Measurements from ENCODE around the gene EXOC7. TPM values are rescaled to one million over a fixed set of nuclear protein-coding genes. Genes with fewer than 3 reads are reported as not detected.

The EXOC7 gene
- total RNA-seq, 1 donor from 2014 or later: 145 TPM

DNA sequence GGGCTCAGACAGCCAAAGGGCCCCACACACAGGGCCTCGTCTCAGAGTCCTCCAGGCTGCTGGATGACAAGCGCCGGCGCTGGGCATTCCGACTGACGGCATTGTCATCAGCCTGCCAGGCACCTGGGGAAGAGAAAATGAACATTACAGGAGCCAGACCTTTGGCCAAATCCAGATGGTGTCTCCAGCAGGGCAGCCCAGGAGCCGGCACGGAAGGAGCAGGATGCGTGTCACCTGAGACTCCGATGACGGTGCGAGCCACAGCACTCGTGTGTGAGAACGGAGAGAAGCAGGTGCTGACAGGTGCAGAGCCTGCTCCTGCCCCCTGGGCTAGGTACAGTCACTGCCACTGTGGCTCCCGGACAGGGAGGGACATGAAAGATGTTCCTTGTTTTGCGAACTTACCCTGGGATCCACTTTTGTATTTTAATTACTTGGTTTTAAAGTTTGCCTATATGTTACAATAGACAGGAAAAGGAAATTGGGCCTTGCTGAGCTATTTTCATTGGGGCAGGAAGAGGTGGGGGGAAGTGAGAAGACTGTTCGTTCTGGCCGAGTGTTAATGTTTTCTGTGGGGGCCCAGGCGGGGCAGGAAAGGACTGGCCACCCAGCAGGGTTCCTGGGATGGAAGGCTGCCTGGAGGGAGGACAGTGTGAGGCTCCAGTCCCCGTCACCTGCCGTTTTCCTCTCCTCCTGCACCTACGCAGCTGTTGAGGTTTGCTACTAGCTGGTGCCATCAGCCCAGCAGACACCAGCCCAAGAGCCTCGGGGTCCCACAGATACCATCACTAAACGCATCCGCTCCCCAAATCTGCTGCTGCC lies 41.9 kb upstream of the EXOC7 start:
- peaks cover 29% of the 10 kb centered on the region for H3K27me3 Mint-ChIP-seq (ENCODE audit: low read depth, unreplicated experiment)
- peaks cover 2% of the 10 kb centered on the region for H3K36me3 Mint-ChIP-seq (ENCODE audit: low read depth, unreplicated experiment)
- no peak overlapping the region for H3K4me2 ChIP-seq (ENCODE audit: low read length)
- DNase-seq (ENCODE audit: low read depth) (no peak), FAIRE-seq (no peak)
- H3K4me3 Mint-ChIP-seq (ENCODE audit: unreplicated experiment): no peak overlapping the region
- no peak overlapping the region for H2AFZ ChIP-seq (ENCODE audit: low read depth, low read length)
- H3K36me3 ChIP-seq (ENCODE audit: insufficient read depth, low read length): no peaks in the 10 kb centered on the region
- peaks cover 7% of the 10 kb centered on the region for H3K4me1 ChIP-seq (ENCODE audit: insufficient read depth, low read length)
- H3K27me3 ChIP-seq (ENCODE audit: insufficient read depth, low read length): peaks cover 20% of the 10 kb centered on the region
- H3K79me2 ChIP-seq (ENCODE audit: insufficient read depth, low read length): no peaks in the 10 kb centered on the region
- peak overlapping the region; percentile 41 for H3K27ac Mint-ChIP-seq (ENCODE audit: unreplicated experiment)
- no peak overlapping the region for H3K4me3 ChIP-seq (ENCODE audit: insufficient read depth, low read depth, low read length)
- no peaks in the 10 kb centered on the region for H3K9me3 ChIP-seq (ENCODE audit: insufficient read depth, low read depth, low read length)
- H3K9me3 Mint-ChIP-seq (ENCODE audit: unreplicated experiment): no peaks in the 10 kb centered on the region
- no peak overlapping the region for H3K27ac ChIP-seq (ENCODE audit: low read depth, low read length)
- no peak for TF ChIP-seq EZH2 (IDR thresholded peaks at IDR 0.05; ENCODE audit: insufficient read depth, low read length)
- TF ChIP-seq, protein P1, sequence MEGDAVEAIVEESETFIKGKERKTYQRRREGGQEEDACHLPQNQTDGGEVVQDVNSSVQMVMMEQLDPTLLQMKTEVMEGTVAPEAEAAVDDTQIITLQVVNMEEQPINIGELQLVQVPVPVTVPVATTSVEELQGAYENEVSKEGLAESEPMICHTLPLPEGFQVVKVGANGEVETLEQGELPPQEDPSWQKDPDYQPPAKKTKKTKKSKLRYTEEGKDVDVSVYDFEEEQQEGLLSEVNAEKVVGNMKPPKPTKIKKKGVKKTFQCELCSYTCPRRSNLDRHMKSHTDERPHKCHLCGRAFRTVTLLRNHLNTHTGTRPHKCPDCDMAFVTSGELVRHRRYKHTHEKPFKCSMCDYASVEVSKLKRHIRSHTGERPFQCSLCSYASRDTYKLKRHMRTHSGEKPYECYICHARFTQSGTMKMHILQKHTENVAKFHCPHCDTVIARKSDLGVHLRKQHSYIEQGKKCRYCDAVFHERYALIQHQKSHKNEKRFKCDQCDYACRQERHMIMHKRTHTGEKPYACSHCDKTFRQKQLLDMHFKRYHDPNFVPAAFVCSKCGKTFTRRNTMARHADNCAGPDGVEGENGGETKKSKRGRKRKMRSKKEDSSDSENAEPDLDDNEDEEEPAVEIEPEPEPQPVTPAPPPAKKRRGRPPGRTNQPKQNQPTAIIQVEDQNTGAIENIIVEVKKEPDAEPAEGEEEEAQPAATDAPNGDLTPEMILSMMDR (IDR thresholded peaks at IDR 0.05; ENCODE audit: insufficient read depth, low read depth, low read length): no peak
- no peak overlapping the region for H3K9ac ChIP-seq (ENCODE audit: low read length)
- no peaks in the 10 kb centered on the region for H4K20me1 ChIP-seq (ENCODE audit: insufficient read depth, low read length)
- H3K4me1 Mint-ChIP-seq (ENCODE audit: low read depth, unreplicated experiment): peaks cover 3% of the 10 kb centered on the region

DNA sequence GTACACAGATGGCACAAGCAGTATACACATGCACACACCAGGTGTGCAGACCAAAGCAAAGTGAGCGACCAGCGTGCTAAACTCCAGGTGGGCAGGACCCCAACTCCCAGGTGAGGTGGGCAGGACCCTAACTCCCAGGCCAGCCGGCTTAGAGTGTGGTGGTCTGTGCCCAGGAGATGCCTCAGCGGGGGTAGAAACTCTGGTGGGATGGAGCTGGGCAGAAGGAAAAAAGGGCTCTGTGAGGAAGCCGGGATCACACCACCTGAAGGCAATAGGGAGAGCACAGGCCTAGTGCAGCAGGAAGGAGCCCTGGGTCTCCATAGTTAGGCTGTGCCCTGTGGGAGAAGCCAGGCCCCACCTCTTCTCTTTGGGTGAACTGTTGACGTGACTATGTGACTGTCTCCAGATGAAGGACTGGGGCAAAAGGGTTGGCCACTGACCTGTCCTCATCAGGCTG lies 39.0 kb upstream of the EXOC7 start:
- no peaks in the 10 kb centered on the region for H3K36me3 ChIP-seq (ENCODE audit: insufficient read depth, low read length)
- no peaks in the 10 kb centered on the region for H3K9me3 Mint-ChIP-seq (ENCODE audit: unreplicated experiment)
- H3K4me1 ChIP-seq (ENCODE audit: insufficient read depth, low read length): peaks cover 7% of the 10 kb centered on the region
- H4K20me1 ChIP-seq (ENCODE audit: insufficient read depth, low read length): no peaks in the 10 kb centered on the region
- no peak overlapping the region for H3K4me3 Mint-ChIP-seq (ENCODE audit: unreplicated experiment)
- peak overlapping the region; percentile 23 for H3K27ac Mint-ChIP-seq (ENCODE audit: unreplicated experiment)
- H3K36me3 Mint-ChIP-seq (ENCODE audit: low read depth, unreplicated experiment): peaks cover 2% of the 10 kb centered on the region
- H3K4me3 ChIP-seq (ENCODE audit: insufficient read depth, low read depth, low read length): no peak overlapping the region
- TF ChIP-seq EZH2 (IDR thresholded peaks at IDR 0.05; ENCODE audit: insufficient read depth, low read length): no peak
- TF ChIP-seq, protein P1 (IDR thresholded peaks at IDR 0.05; ENCODE audit: insufficient read depth, low read depth, low read length): no peak
- no peaks in the 10 kb centered on the region for H3K9me3 ChIP-seq (ENCODE audit: insufficient read depth, low read depth, low read length)
- FAIRE-seq (no peak), DNase-seq (ENCODE audit: low read depth) (no peak)
- no peak overlapping the region for H3K9ac ChIP-seq (ENCODE audit: low read length)
- peaks cover 46% of the 10 kb centered on the region for H3K27me3 ChIP-seq (ENCODE audit: insufficient read depth, low read length)
- no peak overlapping the region for H3K4me2 ChIP-seq (ENCODE audit: low read length)
- no peaks in the 10 kb centered on the region for H3K79me2 ChIP-seq (ENCODE audit: insufficient read depth, low read length)
- H3K27ac ChIP-seq (ENCODE audit: low read depth, low read length): no peak overlapping the region
- no peak overlapping the region for H2AFZ ChIP-seq (ENCODE audit: low read depth, low read length)
- H3K27me3 Mint-ChIP-seq (ENCODE audit: low read depth, unreplicated experiment): peaks cover 41% of the 10 kb centered on the region
- H3K4me1 Mint-ChIP-seq (ENCODE audit: low read depth, unreplicated experiment): peaks cover 14% of the 10 kb centered on the region
